COLO668 (cell line): ENCODE results near the gene ADAM11.
A peak's percentile ranks its signal among the peaks of the same experiment; 100 is the strongest.

Experiments used
- DNase-seq: peaks from one replicate; lab custom pipeline; 2025; ENCODE audit not compliant: unreplicated experiment; lab: John Stamatoyannopoulos, UW

Gene ADAM11

DNA sequence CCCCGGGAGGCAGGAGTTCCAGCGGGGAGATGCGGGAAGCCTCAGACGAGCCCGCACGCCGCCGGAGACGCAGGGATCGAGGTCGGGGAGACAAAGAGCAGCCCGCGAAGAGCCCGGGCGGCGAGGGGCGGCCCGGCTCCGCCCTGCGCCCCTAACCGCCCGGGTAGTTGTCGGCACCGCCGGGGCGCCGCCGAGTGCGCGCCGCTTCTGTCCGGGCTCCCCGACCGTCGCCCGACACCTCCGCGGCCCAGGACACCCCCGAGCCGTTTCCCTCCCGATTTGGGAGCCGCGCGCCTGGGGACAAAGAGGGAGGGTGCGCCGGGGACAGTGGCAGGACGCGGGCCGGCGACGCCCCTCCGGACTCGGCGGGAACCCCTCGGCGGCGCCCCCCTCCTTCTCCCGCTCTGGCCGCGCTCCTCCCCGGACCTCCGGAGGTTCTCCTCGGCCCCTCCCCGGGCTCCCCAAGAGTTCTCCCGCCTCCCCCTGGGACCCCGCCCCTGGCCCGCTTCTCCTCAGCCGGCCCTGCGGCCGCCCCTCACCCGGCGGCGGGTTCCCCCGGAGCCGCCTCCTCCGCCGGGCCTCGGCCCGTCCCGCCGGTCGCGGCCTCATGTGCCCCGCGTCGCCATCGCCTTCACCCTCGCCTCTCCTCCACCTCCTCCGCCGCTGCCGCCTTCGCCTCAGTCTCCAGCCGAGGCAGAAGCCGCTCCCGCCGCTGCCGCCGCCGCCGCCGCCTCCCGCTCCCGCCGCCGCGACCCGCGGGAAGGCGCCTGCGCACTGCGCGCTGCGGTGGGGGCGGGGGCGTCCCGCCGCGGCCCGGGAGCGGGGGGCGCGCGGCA, 71.0 kb downstream of the ADAM11 start, which contains the start of gene GJC1:
TSS of gene GJC1 (minus strand) at position 765 of the 836 bp plus-strand sequence. CDS start 24,470 bp downstream, outside the sequence.
- no peak for DNase-seq

DNA sequence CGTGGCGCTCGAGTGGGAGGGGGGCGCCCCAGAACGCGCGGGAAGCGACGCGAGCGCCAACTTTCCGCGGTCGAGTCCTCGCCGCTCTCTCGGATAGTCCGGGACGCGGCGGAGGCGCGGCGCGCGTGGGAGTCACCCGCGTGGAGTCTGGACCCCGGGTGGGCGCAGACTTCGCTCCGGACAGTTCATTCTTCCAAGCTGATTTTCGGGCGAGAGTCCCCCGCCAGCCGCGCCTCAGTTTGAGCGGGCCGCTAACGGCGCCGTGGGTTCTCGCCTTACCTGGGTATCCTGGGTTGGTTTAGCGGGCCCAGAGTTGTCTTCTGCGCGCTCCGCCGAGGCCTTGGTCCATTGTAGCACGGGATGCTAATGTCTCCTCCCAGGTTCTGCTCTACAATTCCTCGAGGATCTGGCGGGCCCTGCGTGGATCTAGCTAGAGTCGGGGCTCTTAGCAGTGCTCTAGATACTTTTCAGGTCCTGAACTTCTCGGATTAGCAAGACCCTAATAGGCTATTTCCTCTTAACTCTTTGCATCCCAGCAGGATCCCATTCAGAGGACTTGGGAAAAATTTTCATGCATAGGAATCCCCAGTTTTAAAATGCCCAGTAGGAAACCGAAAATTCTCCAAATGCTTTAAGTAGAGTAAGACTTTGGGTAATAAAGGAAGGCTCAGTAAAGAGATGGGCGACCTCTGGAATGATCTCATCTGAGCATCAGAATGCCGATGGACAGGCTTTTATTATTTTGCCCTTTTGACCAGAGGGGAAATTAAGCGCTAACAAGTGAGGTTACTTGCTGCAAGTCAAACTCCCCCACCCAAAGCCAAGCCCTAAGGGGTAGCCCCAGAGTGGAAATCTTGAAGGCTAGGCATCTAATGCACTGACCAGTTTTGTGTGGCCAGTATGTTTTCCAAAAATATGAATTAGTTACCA, 71.8 kb downstream of the ADAM11 start:
- DNase-seq: peak; percentile 3

DNA sequence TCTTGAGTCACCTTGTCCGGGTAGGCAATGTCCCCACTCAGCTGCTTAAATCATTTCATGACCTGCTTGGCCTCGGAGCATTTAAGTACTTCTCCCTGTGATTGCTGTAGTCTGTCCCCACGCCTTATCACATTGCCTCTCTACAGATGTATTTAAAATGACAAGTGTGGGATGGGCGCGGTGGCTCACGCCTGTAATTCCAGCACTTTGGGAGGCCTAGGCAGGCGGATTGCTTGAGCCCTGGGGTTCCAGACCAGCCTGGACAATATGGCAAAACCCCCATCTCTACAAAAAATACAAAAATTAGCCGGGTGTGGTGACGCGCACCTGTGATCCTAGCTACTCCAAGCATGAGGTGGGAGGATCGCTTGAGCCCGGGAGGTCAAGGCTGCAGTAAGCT, 72.6 kb downstream of the ADAM11 start:
- DNase-seq: no peak
